ENCODE measurements around the gene BABAM1.

The BABAM1 gene

GRCh38 chr19:17305216-17305516 is 37.9 kb downstream of the BABAM1 start:
- ChIA-PET POLR2A (interaction anchor here (0.6 kb wide), 1 partner anchor 801 kb away, joined by 3 read pairs; no protein-coding TSS in a partner anchor), CTCF (interaction anchor here (0.8 to 4.3 kb wide), 16 partner anchors 10 to 237 kb away, joined by 3 to 51 read pairs (median 4); partner anchors contain the start of gene ANO8)
- no peak for DNase-seq (ENCODE audit: extremely low spot score)
- no peak for TF ChIP-seq CTCF (IDR thresholded peaks at IDR 0.05; ENCODE audit: control extremely low read depth, extremely low read depth, low read depth, missing control alignments)

GRCh38 chr19:17305517-17306284 is 38.5 kb downstream of the BABAM1 start, which contains the start of gene MRPL34:
MRPL34 (plus strand) TSS chr19:17305872; CDS start chr19:17305893, 21 bp downstream.
- ChIA-PET POLR2A (interaction anchor here (0.6 to 0.7 kb wide), 3 partner anchors 191 to 801 kb away, joined by 3 to 4 read pairs (median 3); no protein-coding TSS in a partner anchor), CTCF (interaction anchor here (0.8 to 4.3 kb wide), 17 partner anchors 9 to 238 kb away, joined by 3 to 51 read pairs (median 4); partner anchors contain the start of gene ANO8)
- peak; percentile 74 for TF ChIP-seq CTCF (IDR thresholded peaks at IDR 0.05; ENCODE audit: control extremely low read depth, extremely low read depth, low read depth, missing control alignments)
- DNase-seq (ENCODE audit: extremely low spot score) = peak; percentile 89

- no peak for DNase-seq (ENCODE audit: extremely low spot score)
- no peak for TF ChIP-seq CTCF (IDR thresholded peaks at IDR 0.05; ENCODE audit: control extremely low read depth, extremely low read depth, low read depth, missing control alignments)
- CTCF ChIA-PET = interaction anchor here (1.1 to 2.6 kb wide), 6 partner anchors 9 to 160 kb away, joined by 3 to 10 read pairs (median 4); partner anchors contain the start of gene ANO8
- POLR2A ChIA-PET = interaction anchor here (0.7 kb wide), 2 partner anchors 190 to 694 kb away, joined by 3 to 4 read pairs; no protein-coding TSS in a partner anchor
These were observed 39.1 kb downstream of the BABAM1 start for GRCh38 chr19:17306285-17306714.

- no peak for TF ChIP-seq CTCF (IDR thresholded peaks at IDR 0.05; ENCODE audit: control extremely low read depth, extremely low read depth, low read depth, missing control alignments)
- no peak for DNase-seq (ENCODE audit: extremely low spot score)
- POLR2A ChIA-PET = no interaction called here
- CTCF ChIA-PET = interaction anchor here (0.7 to 1.6 kb wide), 4 partner anchors 15 to 81 kb away, joined by 3 to 10 read pairs (median 4); no protein-coding TSS in a partner anchor
These were observed 40.7 kb downstream of the BABAM1 start for GRCh38 chr19:17307876-17308377.

GRCh38 chr19:17309198-17309964 is 42.1 kb downstream of the BABAM1 start, which contains the start of gene DDA1:
DDA1 (plus strand) TSS chr19:17309563; CDS start chr19:17309655, 92 bp downstream.
- no peak for TF ChIP-seq CTCF (IDR thresholded peaks at IDR 0.05; ENCODE audit: control extremely low read depth, extremely low read depth, low read depth, missing control alignments)
- peak; percentile 98 for DNase-seq (ENCODE audit: extremely low spot score)
- POLR2A ChIA-PET = interaction anchor here (0.6 to 1.2 kb wide), 7 partner anchors 12 to 972 kb away, joined by 3 to 6 read pairs (median 4); partner anchors contain the start of genes ANKLE1, BABAM1, BST2 and JUND
- CTCF ChIA-PET = interaction anchor here (0.6 to 1.8 kb wide), 9 partner anchors 16 to 594 kb away, joined by 3 to 5 read pairs (median 3); partner anchors contain the start of gene BABAM1

All from GM10248 (cell line).